ENCODE measurements around the gene RFTN1. TPM values are rescaled to one million over a fixed set of nuclear protein-coding genes. Genes with fewer than 3 reads are reported as not detected.

The RFTN1 gene
- total and polyA plus RNA-seq, 2 donors (not counting 3 experiments of a cell fraction or from before 2014, with no cell fraction given), result 40.3 to 43.3 TPM

DNA sequence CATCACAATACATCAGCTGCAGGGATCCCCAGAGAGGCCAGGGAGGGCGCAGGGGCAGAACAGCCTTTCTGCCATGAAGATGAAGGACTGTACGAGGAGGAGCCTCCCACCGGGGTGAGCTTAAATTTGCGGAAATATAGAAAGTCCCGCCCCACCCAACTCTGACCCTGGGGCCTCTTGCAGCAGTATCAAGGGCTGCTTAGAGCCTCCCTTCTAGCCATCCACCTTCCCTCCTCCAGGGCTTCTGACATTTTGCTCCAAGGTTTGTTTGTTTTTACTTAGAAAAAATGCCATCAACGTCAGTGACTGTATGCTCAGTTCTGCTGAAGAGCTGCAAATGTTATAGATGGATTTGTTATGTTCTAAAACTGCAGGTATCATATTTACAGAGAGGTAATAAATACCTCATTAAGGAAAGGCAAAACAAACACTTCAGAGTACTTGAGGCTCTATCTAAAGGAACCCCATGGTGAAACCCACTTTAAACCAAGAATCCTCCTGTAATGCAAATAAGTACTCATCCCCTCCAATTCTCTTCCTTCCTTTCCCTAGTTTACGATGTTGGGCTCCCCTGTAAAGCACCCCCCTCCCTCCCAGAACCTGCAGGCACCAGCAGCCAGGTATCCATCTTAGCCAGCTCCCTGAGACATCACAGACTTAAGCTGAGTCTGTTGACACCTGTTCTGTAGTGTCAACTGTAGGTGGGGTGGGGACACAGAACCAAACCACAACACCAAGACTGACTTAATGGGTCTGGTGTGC is 30.5 kb downstream of the RFTN1 start:
- H3K27ac ChIP-seq (ENCODE audit: insufficient read depth, low read depth, low read length), result no peak overlapping the region
- H3K79me2 ChIP-seq (ENCODE audit: control insufficient read depth, insufficient read depth, low read length), result peaks cover 13% of the 10 kb centered on the region
- H2AFZ ChIP-seq (ENCODE audit: low read depth, low read length), result no peak overlapping the region
- no peak overlapping the region for H3K4me3 ChIP-seq (replicated peaks in 1 of 3; ENCODE audit: insufficient read depth in 1 of 3, low read depth in 1 of 3, low read length in 3 of 3)
- ChIA-PET CTCF (interaction anchor here (1.1 to 3.6 kb wide), 7 partner anchors 12 to 193 kb away, joined by 3 to 14 read pairs (median 7); partner anchors contain the start of gene RFTN1), POLR2A (interaction anchor here (0.6 to 1.1 kb wide), 3 partner anchors 12 to 206 kb away, joined by 3 to 6 read pairs (median 5); no protein-coding TSS in a partner anchor)
- H3K36me3 ChIP-seq (ENCODE audit: control insufficient read depth in 2 of 2, extremely low read depth in 1 of 2, insufficient read depth in 2 of 2, low read length in 2 of 2), result peaks cover 0 to 3% of the 10 kb centered on the region in 2 experiments
- H3K4me1 ChIP-seq (ENCODE audit: control insufficient read depth, extremely low read depth, insufficient read depth, low read length), result peaks cover 64% of the 10 kb centered on the region
- DNase-seq (ENCODE audit: low read depth, low spot score) (no peak), FAIRE-seq (no peak)
- no peak overlapping the region for H3K9ac ChIP-seq (replicated peaks; ENCODE audit: extremely low read depth, insufficient read depth, low read length)
- intact Hi-C loops (cut with micrococcal nuclease), result loop anchor here (5.0 kb wide), 2 partner anchors 416 to 846 kb away; no protein-coding TSS in a partner anchor
- H3K27me3 ChIP-seq (ENCODE audit: control insufficient read depth in 2 of 2, insufficient read depth in 2 of 2, low read length in 2 of 2), result no peaks in the 10 kb centered on the region
- no peak overlapping the region for H3K4me2 ChIP-seq (ENCODE audit: insufficient read depth, low read length)
- no peaks in the 10 kb centered on the region for H4K20me1 ChIP-seq (replicated peaks; ENCODE audit: control insufficient read depth, extremely low read depth, insufficient read depth, low read length)
- no peaks in the 10 kb centered on the region for H3K9me3 ChIP-seq (replicated peaks; ENCODE audit: control insufficient read depth, insufficient read depth, low read length)
- H3K9me1 ChIP-seq (replicated peaks; ENCODE audit: control insufficient read depth, extremely low read depth, insufficient read depth, low read length), result no peaks in the 10 kb centered on the region
- no peak for TF ChIP-seq POLR2AphosphoS5 (IDR thresholded peaks at IDR 0.05; ENCODE audit: insufficient read depth, low read depth, low read length)
- TF ChIP-seq, protein P1, sequence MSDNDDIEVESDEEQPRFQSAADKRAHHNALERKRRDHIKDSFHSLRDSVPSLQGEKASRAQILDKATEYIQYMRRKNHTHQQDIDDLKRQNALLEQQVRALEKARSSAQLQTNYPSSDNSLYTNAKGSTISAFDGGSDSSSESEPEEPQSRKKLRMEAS (IDR thresholded peaks at IDR 0.05; ENCODE audit: insufficient read depth, insufficient read length), result no peak
- TF ChIP-seq, protein P2, sequence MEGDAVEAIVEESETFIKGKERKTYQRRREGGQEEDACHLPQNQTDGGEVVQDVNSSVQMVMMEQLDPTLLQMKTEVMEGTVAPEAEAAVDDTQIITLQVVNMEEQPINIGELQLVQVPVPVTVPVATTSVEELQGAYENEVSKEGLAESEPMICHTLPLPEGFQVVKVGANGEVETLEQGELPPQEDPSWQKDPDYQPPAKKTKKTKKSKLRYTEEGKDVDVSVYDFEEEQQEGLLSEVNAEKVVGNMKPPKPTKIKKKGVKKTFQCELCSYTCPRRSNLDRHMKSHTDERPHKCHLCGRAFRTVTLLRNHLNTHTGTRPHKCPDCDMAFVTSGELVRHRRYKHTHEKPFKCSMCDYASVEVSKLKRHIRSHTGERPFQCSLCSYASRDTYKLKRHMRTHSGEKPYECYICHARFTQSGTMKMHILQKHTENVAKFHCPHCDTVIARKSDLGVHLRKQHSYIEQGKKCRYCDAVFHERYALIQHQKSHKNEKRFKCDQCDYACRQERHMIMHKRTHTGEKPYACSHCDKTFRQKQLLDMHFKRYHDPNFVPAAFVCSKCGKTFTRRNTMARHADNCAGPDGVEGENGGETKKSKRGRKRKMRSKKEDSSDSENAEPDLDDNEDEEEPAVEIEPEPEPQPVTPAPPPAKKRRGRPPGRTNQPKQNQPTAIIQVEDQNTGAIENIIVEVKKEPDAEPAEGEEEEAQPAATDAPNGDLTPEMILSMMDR (IDR thresholded peaks at IDR 0.05; ENCODE audit: extremely low read depth in 1 of 2, insufficient read depth in 1 of 2, low read depth in 1 of 2, low read length in 2 of 2), result no peak
- TF ChIP-seq POLR2A (IDR thresholded peaks at IDR 0.05; ENCODE audit: low read depth, low read length), result no peak
- no peak for TF ChIP-seq JUN (IDR thresholded peaks at IDR 0.05; ENCODE audit: borderline replicate concordance, insufficient read depth, insufficient read length, low read depth)
- no peak for TF ChIP-seq GATA2 (IDR thresholded peaks at IDR 0.05; ENCODE audit: insufficient read depth, insufficient read length, low read depth, low read length)
- TF ChIP-seq FOS (IDR thresholded peaks at IDR 0.05; ENCODE audit: borderline replicate concordance, insufficient read depth, low read length), result no peak
- TF ChIP-seq MYC (IDR thresholded peaks at IDR 0.05; ENCODE audit: low read depth, low read length), result no peak
- no peak for TF ChIP-seq EZH2 (IDR thresholded peaks at IDR 0.05; ENCODE audit: borderline replicate concordance, low read depth, low read length, severe bottlenecking)
- no TSS peak for BruUV-seq (replicated peaks)
- dilution Hi-C loops (cut with MboI; ENCODE audit: extremely low pct_ligation_motif_present, low sequenced_read_pairs), result no loop called here
